Common myeloid progenitor, CD34-positive (primary cell): ENCODE data around the gene AP1B1.
A peak's percentile ranks its signal among the peaks of the same experiment; 100 is the strongest.

Source experiments
- CTCF ChIA-PET: fragments of 350-600 bp; sonication (Branson Sonifier 250); formaldehyde crosslinking; loops from one replicate; lab custom pipeline; 2021; ENCODE audit warnings: antibody characterized with exemption; lab: Charles Lee
- POLR2A ChIA-PET: fragments of 350-600 bp; sonication (Branson Sonifier 250); formaldehyde crosslinking; loops from one replicate; lab custom pipeline; 2021; ENCODE audit warnings: antibody characterized with exemption; lab: Charles Lee
- DNase-seq, 3 donors: peaks; one replicate each; pipeline versions ENCODE4 v3.0.0 to v3.0.0-alpha.2; 2013
- H3K27ac ChIP-seq, 2 experiments: 1 replicate in 1 of 2; 2 replicates in 1 of 2; pipeline ENCODE4 v1.7.0; 2013; ENCODE audit warnings: inconsistent platforms in 2 of 2, low read length in 2 of 2, mild to moderate bottlenecking in 2 of 2, low read depth in 1 of 2, moderate library complexity in 1 of 2; ENCODE audit not compliant: severe bottlenecking in 2 of 2, insufficient read depth in 1 of 2, poor library complexity in 1 of 2
- H3K27me3 ChIP-seq, 5 experiments: replicated peaks in 2 of 5; 1 replicate in 3 of 5; 2 replicates in 2 of 5; pipeline versions ENCODE4 v1.6.1 to v1.7.0; 2013; ENCODE audit warnings: low read length in 4 of 5, mild to moderate bottlenecking in 2 of 5, moderate library complexity in 2 of 5, inconsistent platforms in 1 of 5; ENCODE audit not compliant: insufficient read depth in 5 of 5, control insufficient read depth in 4 of 5
- H3K36me3 ChIP-seq, 4 experiments: 1 replicate in 2 of 4; 2 replicates in 2 of 4; pipeline versions ENCODE4 v1.6.1 to v1.7.0; 2013; ENCODE audit warnings: low read length in 3 of 4, control low read depth in 1 of 4, mild to moderate bottlenecking in 1 of 4; ENCODE audit not compliant: control insufficient read depth in 4 of 4, insufficient read depth in 4 of 4
- H3K4me1 ChIP-seq, 4 experiments: 1 replicate in 3 of 4; 2 replicates in 1 of 4; pipeline versions ENCODE4 v1.6.1 to v1.7.1; 2013; ENCODE audit warnings: low read length in 3 of 4, mild to moderate bottlenecking in 3 of 4, control low read depth in 1 of 4, inconsistent platforms in 1 of 4, moderate library complexity in 1 of 4; ENCODE audit not compliant: control insufficient read depth in 4 of 4, insufficient read depth in 4 of 4; ENCODE audit errors: control extremely low read depth in 1 of 4
- H3K4me3 ChIP-seq, 7 experiments: 1 replicate in 4 of 7; 2 replicates in 3 of 7; pipeline versions ENCODE4 v1.5.1 to v1.7.0; 2013; ENCODE audit warnings: mild to moderate bottlenecking in 7 of 7, low read length in 6 of 7, moderate library complexity in 6 of 7, inconsistent platforms in 2 of 7, low read depth in 2 of 7, control low read depth in 1 of 7; ENCODE audit not compliant: insufficient read depth in 4 of 7, control insufficient read depth in 1 of 7; ENCODE audit errors: extremely low read depth in 1 of 7
- H3K9me3 ChIP-seq, 5 experiments: 1 replicate in 4 of 5; 2 replicates in 1 of 5; pipeline versions ENCODE4 v1.6.1 to v1.7.1; 2013; ENCODE audit warnings: low read length in 4 of 5, mild to moderate bottlenecking in 2 of 5, inconsistent platforms in 1 of 5, low read depth in 1 of 5, moderate library complexity in 1 of 5; ENCODE audit not compliant: control insufficient read depth in 4 of 5, insufficient read depth in 2 of 5; ENCODE audit errors: control extremely low read depth in 1 of 5
- WGBS: methylation state at CpG from one replicate; pipeline ENCODE4 v1.1.5; 2013; ENCODE audit not compliant: insufficient coverage; 5-methylcytosine and 5-hydroxymethylcytosine counted together

Gene AP1B1

DNA sequence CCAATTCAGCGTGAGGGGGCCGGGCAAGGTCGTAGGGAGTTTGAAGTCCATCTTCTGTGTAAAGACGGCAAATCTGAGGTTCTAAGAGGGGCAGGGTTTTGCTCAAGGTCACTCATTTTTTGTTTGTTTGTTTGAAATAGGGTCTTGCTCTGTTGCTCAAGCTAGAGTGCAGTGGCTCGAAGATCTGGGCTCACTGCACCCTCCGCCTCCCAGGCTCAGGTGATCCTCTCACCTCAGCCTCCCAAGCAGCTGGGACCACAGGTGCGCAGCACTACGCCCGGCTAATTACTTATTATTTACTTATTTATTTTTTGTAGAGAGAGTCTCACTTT, 355 bp upstream of the AP1B1 start:
- DNase-seq = no peak
- H3K36me3 ChIP-seq = peaks cover 0 to 10% (median 6%) of the 10 kb centered on the region in 4 experiments
- ChIA-PET POLR2A (interaction anchor here (0.8 kb wide), 1 partner anchor 34 kb away, joined by 3 read pairs; no protein-coding TSS in a partner anchor), CTCF (interaction anchor here (0.6 to 1.0 kb wide), 2 partner anchors 10 to 1773 kb away, joined by 3 read pairs; no protein-coding TSS in a partner anchor)
- H3K27me3 ChIP-seq = no peaks in the 10 kb centered on the region
- H3K4me1 ChIP-seq = peaks cover 10 to 55% (median 52%) of the 10 kb centered on the region in 4 experiments
- H3K9me3 ChIP-seq = no peaks in the 10 kb centered on the region
- H3K4me3 ChIP-seq = peak overlapping the region; percentile 58 to 91 (median 79)
- WGBS = 0% methylated on average over 4 of the region's 9 CpGs
- H3K27ac ChIP-seq = peak overlapping the region in 1 of 2 experiments; percentile 84

DNA sequence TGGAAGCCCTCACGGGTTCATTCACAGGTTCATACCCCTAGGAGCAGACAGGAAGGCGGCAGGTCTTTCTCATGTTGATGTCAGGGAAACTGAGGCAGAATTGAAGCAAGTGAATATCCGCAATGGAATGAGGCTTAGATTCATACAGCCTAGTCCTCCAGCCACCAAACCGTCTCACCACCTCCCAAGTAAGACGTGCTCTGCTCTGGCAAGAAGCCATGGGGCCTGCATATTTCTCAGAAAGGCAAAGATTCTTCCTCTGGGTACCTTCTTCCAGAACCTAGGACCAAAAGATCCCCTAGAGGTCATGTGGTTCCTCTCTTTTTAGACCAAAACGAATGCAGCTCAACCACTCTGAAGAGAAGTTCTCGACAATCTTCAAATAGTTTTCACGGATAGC, 1.7 kb downstream of the AP1B1 start:
- DNase-seq = no peak
- Histone ChIP-seq H3K27ac (peak overlapping the region in 1 of 2 experiments; percentile 61), H3K36me3 (peaks cover 0 to 13% (median 7%) of the 10 kb centered on the region in 4 experiments), H3K9me3 (no peaks in the 10 kb centered on the region), H3K4me1 (peaks cover 7 to 60% (median 57%) of the 10 kb centered on the region in 4 experiments), H3K4me3 (peak overlapping the region in 2 of 7 experiments; percentile 12 to 91), H3K27me3 (no peaks in the 10 kb centered on the region)
- CTCF ChIA-PET = interaction anchor here (0.9 to 2.1 kb wide), 4 partner anchors 12 to 83 kb away, joined by 3 to 6 read pairs (median 4); no protein-coding TSS in a partner anchor
- 20% methylated on average over 1 of the region's 8 CpGs for WGBS
- POLR2A ChIA-PET = no interaction called here

DNA sequence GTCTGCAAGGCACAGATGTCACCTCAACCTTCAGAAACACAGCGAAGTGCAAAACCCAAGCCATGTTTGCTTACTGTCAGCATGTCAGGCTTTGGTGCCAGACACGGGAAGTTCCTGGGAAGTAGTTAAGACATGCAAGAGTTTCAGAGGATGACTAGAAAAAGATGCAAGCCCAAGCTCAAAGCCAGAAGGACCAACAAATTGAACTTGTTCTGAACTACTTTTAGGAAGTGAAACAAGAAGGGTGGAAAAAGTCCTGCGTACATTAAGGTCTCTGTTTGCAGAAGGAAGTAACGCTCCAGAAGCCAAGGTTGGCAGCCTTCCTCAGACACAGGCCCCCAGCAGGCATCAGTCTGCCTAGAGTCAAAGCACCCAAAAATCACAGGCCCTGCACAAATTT, 2.6 kb downstream of the AP1B1 start:
- H3K4me1 ChIP-seq = peaks cover 7 to 63% (median 58%) of the 10 kb centered on the region in 4 experiments
- no peaks in the 10 kb centered on the region for H3K9me3 ChIP-seq
- ChIA-PET POLR2A (no interaction called here), CTCF (interaction anchor here (0.9 to 2.1 kb wide), 3 partner anchors 13 to 82 kb away, joined by 3 to 6 read pairs (median 3); no protein-coding TSS in a partner anchor)
- H3K36me3 ChIP-seq = peaks cover 0 to 20% (median 8%) of the 10 kb centered on the region in 4 experiments
- peak overlapping the region in 3 of 7 experiments; percentile 12 to 44 (median 19) for H3K4me3 ChIP-seq
- peak overlapping the region; percentile 4 to 6 for H3K27ac ChIP-seq
- peak; percentile 43 to 66 (median 53) for DNase-seq
- no peaks in the 10 kb centered on the region for H3K27me3 ChIP-seq
- WGBS = 7% methylated on average over 4 of the region's 4 CpGs

DNA sequence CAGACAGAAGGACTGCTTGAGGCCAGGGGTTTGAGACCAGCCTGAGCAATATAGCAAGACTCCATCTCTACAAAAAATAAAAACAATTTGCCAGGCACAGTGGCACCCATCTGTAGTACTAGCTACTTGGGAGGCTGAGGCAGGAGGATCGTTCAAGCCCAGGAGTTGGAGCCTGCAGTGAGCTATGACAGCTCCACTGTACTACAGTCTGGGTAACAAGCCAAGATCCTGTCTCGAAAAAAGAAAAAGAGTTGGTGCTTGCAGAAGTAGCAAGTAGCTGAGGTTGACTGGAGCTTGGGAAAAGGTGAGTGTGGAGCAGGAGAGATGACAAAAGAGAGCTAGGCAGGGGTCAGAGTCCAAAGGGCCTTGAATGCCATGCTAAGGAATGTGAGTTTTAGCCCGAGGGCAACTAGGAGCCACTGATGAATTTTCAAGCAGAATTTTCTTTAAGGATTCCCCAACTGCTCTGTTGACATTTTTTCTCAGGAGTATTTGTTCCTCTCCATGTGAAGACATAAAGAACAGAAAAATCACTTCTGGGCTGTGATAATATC, 3.1 kb downstream of the AP1B1 start:
- Histone ChIP-seq H3K27ac (peak overlapping the region in 1 of 2 experiments; percentile 6), H3K4me1 (peaks cover 7 to 68% (median 61%) of the 10 kb centered on the region in 4 experiments), H3K27me3 (no peaks in the 10 kb centered on the region), H3K9me3 (no peaks in the 10 kb centered on the region), H3K36me3 (peaks cover 0 to 20% (median 8%) of the 10 kb centered on the region in 4 experiments), H3K4me3 (no peak overlapping the region)
- WGBS = 98% methylated on average over 3 of the region's 3 CpGs
- ChIA-PET CTCF (interaction anchor here (1.0 to 1.5 kb wide), 5 partner anchors 8 to 21 kb away, joined by 3 to 7 read pairs (median 4); no protein-coding TSS in a partner anchor), POLR2A (interaction anchor here (0.6 kb wide), 1 partner anchor 21 kb away, joined by 6 read pairs; no protein-coding TSS in a partner anchor)
- DNase-seq = no peak

DNA sequence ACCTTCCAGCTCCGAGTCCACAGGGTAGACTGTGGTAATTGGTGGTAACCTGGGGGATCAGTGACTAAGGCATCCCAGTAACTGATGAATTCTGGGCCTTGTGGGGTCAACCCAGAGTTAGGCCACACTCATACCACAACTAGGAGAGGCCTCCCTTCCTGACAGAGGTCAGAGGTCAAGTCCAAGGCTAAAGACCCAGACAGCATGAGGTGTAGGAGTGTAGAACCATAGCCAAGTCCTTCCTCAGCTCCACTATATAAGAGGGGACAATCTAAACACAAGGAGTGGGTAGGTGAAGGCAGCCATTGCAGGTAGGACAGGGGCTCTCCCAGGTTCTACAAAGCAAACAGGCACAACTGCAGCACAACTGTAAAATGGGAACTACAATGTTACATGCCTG, 4.6 kb downstream of the AP1B1 start:
- no CpG with 5 or more reads among the region's 1 CpG for WGBS
- DNase-seq = no peak
- CTCF ChIA-PET = interaction anchor here (1.3 kb wide), 1 partner anchor 9 kb away, joined by 4 read pairs; no protein-coding TSS in a partner anchor
- Histone ChIP-seq H3K27ac (peak overlapping the region in 1 of 2 experiments; percentile 47), H3K36me3 (peaks cover 0 to 20% (median 8%) of the 10 kb centered on the region in 4 experiments), H3K4me3 (no peak overlapping the region), H3K27me3 (no peaks in the 10 kb centered on the region), H3K4me1 (peaks cover 4 to 68% (median 59%) of the 10 kb centered on the region in 4 experiments), H3K9me3 (no peaks in the 10 kb centered on the region)
- POLR2A ChIA-PET = interaction anchor here (0.6 kb wide), 1 partner anchor 215 kb away, joined by 3 read pairs; no protein-coding TSS in a partner anchor

DNA sequence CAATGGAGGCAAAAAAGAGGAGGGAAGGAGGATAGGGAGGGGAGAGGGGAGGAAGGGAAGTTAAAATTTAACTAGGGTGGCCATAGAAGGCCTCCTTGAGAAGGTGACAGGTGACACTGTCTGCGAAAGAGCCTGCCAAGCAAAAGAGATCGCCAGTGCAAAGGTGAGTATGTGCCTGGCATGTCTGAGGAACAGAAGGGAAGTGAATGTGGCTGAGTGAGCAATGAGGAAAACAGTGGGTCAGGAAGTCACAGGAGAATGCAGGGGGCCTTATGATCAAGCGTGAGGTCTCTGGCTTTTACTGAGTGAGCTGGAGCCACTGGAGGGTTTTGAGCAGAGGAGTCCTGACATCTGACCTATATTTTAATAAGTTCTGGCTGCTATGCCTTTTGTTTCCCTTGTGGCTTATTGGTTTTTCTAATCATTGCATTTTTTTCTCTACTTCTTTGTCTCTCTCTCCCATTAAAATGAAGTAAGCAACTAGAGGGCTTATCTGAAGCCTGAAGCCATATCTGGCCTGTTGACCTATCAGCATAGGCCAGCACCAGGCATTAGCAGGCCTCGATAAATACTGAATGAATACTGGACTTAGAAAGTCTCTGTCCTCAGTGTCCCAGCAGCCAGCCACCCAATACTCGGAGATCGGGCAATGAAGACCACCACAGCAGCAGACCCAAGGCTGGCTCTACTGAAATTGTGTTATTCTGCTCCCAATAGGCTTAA, 5.6 kb downstream of the AP1B1 start:
- ChIA-PET CTCF (interaction anchor here (1.2 to 1.5 kb wide), 2 partner anchors 12 to 13 kb away, joined by 3 to 4 read pairs; no protein-coding TSS in a partner anchor), POLR2A (no interaction called here)
- no peaks in the 10 kb centered on the region for H3K9me3 ChIP-seq
- H3K4me1 ChIP-seq = peaks cover 4 to 63% (median 52%) of the 10 kb centered on the region in 4 experiments
- H3K27ac ChIP-seq = peak overlapping the region in 1 of 2 experiments; percentile 63
- peaks cover 0 to 26% (median 14%) of the 10 kb centered on the region in 4 experiments for H3K36me3 ChIP-seq
- WGBS = 45% methylated on average over 4 of the region's 6 CpGs
- peak in 1 of 3 donors; percentile 21 for DNase-seq
- peak overlapping the region in 2 of 7 experiments; percentile 25 to 32 for H3K4me3 ChIP-seq
- no peaks in the 10 kb centered on the region for H3K27me3 ChIP-seq
